Gastroesophageal sphincter (tissue), 4 donors: Measurements from ENCODE around the gene MYO1B. TPM values are rescaled to one million over a fixed set of nuclear protein-coding genes. Genes with fewer than 3 reads are reported as not detected.

Experiments
- ATAC-seq: fragments of 150-250 bp; one replicate; pipeline ENCODE4 v1.9.1; 2016; ENCODE audit warnings: mild to moderate bottlenecking, moderate library complexity
- H3K27ac ChIP-seq, 4 donors: fragments of 200-600 bp; sonication (generic) in 3 of 4; 1 replicate in 3 of 4; 2 replicates in 1 of 4; pipeline ENCODE4 v1.5.1; 2016 to 2019
- H3K27me3 ChIP-seq: fragments of 200-600 bp; sonication (generic); one replicate; pipeline ENCODE4 v1.5.1; 2019
- H3K36me3 ChIP-seq, 2 donors: fragments of 200-600 bp; sonication (generic); one replicate each; pipeline ENCODE4 v1.5.1; 2019; ENCODE audit warnings: control low read depth in 1 of 2
- H3K4me1 ChIP-seq, 3 donors: fragments of 200-600 bp; sonication (generic); 1 replicate in 2 of 3; 2 replicates in 1 of 3; pipeline ENCODE4 v1.5.1; 2016 to 2019; ENCODE audit warnings: control low read depth in 2 of 3
- H3K4me3 ChIP-seq, 2 donors: fragments of 200-600 bp; sonication (generic); one replicate each; pipeline ENCODE4 v1.5.1; 2019; ENCODE audit warnings: mild to moderate bottlenecking in 1 of 2, moderate library complexity in 1 of 2
- H3K9me3 ChIP-seq, 3 donors: fragments of 200-600 bp; sonication (generic); one replicate each; pipeline ENCODE4 v1.5.1; 2017 to 2019; ENCODE audit warnings: control low read depth in 2 of 3
- CTCF ChIP-seq, 4 experiments: fragments of 200-600 bp in 2 of 4; fragments of 450-650 bp in 2 of 4; sonication (generic) in 1 of 4; IDR thresholded peaks; one replicate each; pipeline ENCODE4 v1.5.1; 2017 to 2019; ENCODE audit warnings: antibody characterized with exemption in 4 of 4, mild to moderate bottlenecking in 2 of 4, moderate library complexity in 2 of 4
- EP300 ChIP-seq: sonication (generic); formaldehyde crosslinking; IDR thresholded peaks from one replicate; pipeline ENCODE4 v1.6.1; 2017; ENCODE audit warnings: antibody characterized with exemption, mild to moderate bottlenecking
- POLR2A ChIP-seq, 2 donors: fragments of 450-650 bp; IDR thresholded peaks; one replicate each; pipeline ENCODE4 v1.6.1; 2017; ENCODE audit warnings: antibody characterized with exemption in 2 of 2, mild to moderate bottlenecking in 2 of 2, moderate library complexity in 1 of 2
- POLR2AphosphoS5 ChIP-seq: sonication (generic); formaldehyde crosslinking; IDR thresholded peaks from one replicate; pipeline ENCODE4 v1.6.1; 2017; ENCODE audit warnings: antibody characterized with exemption
- WGBS, 2 donors: methylation state at CpG; one replicate each; pipeline ENCODE4 v1.1.5; 2018; ENCODE audit warnings: low coverage in 1 of 2; 5-methylcytosine and 5-hydroxymethylcytosine counted together
- total RNA-seq, 4 donors: library from RNA; depleted of rRNA; stranded (reverse); fragments of >200 nt; gene quantifications; one replicate each; pipeline ENCODE4 v1.1.0, GENCODE V29; 2016

MYO1B gene
- total RNA-seq, 4 donors from 2014 or later, result 17.3 to 45.0 (median 21.0) TPM

GRCh38 chr2:191291471-191291870 is 46.3 kb downstream of the MYO1B start:
- H3K4me1 ChIP-seq, result peaks cover 0 to 9% (median 0%) of the 10 kb centered on the region in 3 donors
- no peak overlapping the region for H3K27ac ChIP-seq
- TF ChIP-seq EP300, result no peak
- 71 to 100% methylated on average over 1 to 2 of the region's 2 CpGs for WGBS, 2 donors
- no peaks in the 10 kb centered on the region for H3K36me3 ChIP-seq
- no peak overlapping the region for H3K4me3 ChIP-seq
- ATAC-seq, result no peak
- no peaks in the 10 kb centered on the region for H3K27me3 ChIP-seq
- no peaks in the 10 kb centered on the region for H3K9me3 ChIP-seq

GRCh38 chr2:191292869-191293268 is 47.7 kb downstream of the MYO1B start:
- no peak for TF ChIP-seq EP300
- TF ChIP-seq POLR2AphosphoS5, result no peak
- no peak for TF ChIP-seq POLR2A (IDR thresholded peaks at IDR 0.05)
- no peak for TF ChIP-seq CTCF (IDR thresholded peaks at IDR 0.05)
- Histone ChIP-seq H3K27me3 (no peaks in the 10 kb centered on the region), H3K27ac (no peak overlapping the region), H3K4me3 (no peak overlapping the region), H3K4me1 (peaks cover 0 to 22% (median 0%) of the 10 kb centered on the region in 3 donors), H3K36me3 (no peaks in the 10 kb centered on the region), H3K9me3 (no peaks in the 10 kb centered on the region)
- ATAC-seq, result no peak

GRCh38 chr2:191295088-191295487 is 49.9 kb downstream of the MYO1B start:
- no peak for ATAC-seq
- WGBS, 2 donors, result 50% methylated on average over 2 to 3 of the region's 3 CpGs
- no peaks in the 10 kb centered on the region for H3K27me3 ChIP-seq
- no peaks in the 10 kb centered on the region for H3K36me3 ChIP-seq
- H3K9me3 ChIP-seq, result no peaks in the 10 kb centered on the region
- no peak overlapping the region for H3K27ac ChIP-seq
- TF ChIP-seq POLR2A (IDR thresholded peaks at IDR 0.05) (no peak), CTCF (IDR thresholded peaks at IDR 0.05) (no peak), POLR2AphosphoS5 (peak; percentile 18), EP300 (no peak)
- peaks cover 0 to 22% (median 0%) of the 10 kb centered on the region in 3 donors for H3K4me1 ChIP-seq
- no peak overlapping the region for H3K4me3 ChIP-seq

- no peak overlapping the region for H3K4me3 ChIP-seq
- H3K4me1 ChIP-seq, result peaks cover 0 to 22% (median 0%) of the 10 kb centered on the region in 3 donors
- H3K9me3 ChIP-seq, result no peaks in the 10 kb centered on the region
- no peaks in the 10 kb centered on the region for H3K27me3 ChIP-seq
- TF ChIP-seq CTCF (IDR thresholded peaks at IDR 0.05) (no peak), POLR2AphosphoS5 (no peak), POLR2A (IDR thresholded peaks at IDR 0.05) (no peak), EP300 (no peak)
- ATAC-seq, result no peak
- 77 to 78% methylated on average over 8 of the region's 8 CpGs for WGBS, 2 donors
- H3K36me3 ChIP-seq, result no peaks in the 10 kb centered on the region
- peak overlapping the region in 1 of 4 donors; percentile 1 for H3K27ac ChIP-seq
Observed at GRCh38 chr2:191296083-191297006, 51.1 kb downstream of the MYO1B start.

GRCh38 chr2:191297033-191297432 is 51.8 kb downstream of the MYO1B start:
- Histone ChIP-seq H3K9me3 (no peaks in the 10 kb centered on the region), H3K27ac (no peak overlapping the region), H3K27me3 (no peaks in the 10 kb centered on the region), H3K36me3 (no peaks in the 10 kb centered on the region), H3K4me1 (peaks cover 0 to 22% (median 0%) of the 10 kb centered on the region in 3 donors), H3K4me3 (no peak overlapping the region)
- ATAC-seq, result no peak
- WGBS, 2 donors, result 75 to 79% methylated on average over 2 to 5 of the region's 5 CpGs
- TF ChIP-seq POLR2AphosphoS5 (no peak), CTCF (IDR thresholded peaks at IDR 0.05) (no peak), POLR2A (IDR thresholded peaks at IDR 0.05) (no peak)
